ENCODE measurements around the gene AHSG.

AHSG gene

GRCh38 chr3:186593862-186594261 is 19.0 kb upstream of the AHSG start:
- no peak for FAIRE-seq

DNA sequence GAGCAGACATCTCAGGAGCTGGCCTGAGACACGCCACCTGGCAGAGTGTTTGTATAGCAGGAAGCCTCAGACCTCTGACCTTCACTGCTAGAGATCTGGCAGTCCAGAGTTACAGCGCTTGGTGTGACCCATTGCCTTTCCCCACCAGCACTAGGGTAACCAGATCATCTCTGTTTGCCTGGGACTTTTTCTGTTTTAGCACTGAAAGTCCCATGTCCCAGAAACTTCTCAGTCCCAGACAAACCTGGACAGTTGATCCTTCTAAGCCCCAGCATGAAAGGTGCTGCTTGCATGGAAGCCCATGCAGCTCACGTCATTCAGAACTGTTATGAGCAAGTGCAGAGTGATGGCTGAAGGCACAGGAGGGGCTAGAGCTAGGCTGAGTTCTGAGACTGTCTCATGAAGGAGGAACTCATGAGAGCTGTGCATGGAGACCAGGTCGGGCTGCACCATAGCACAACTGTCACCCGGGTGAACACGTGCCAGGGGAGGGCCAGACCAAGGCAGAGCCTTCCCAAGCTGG is 18.2 kb upstream of the AHSG start:
- FAIRE-seq: no peak

- no peak for FAIRE-seq
These were observed 16.1 kb upstream of the AHSG start for GRCh38 chr3:186596568-186597287.

- FAIRE-seq: no peak
These were observed 14.6 kb upstream of the AHSG start for GRCh38 chr3:186598108-186598784.

DNA sequence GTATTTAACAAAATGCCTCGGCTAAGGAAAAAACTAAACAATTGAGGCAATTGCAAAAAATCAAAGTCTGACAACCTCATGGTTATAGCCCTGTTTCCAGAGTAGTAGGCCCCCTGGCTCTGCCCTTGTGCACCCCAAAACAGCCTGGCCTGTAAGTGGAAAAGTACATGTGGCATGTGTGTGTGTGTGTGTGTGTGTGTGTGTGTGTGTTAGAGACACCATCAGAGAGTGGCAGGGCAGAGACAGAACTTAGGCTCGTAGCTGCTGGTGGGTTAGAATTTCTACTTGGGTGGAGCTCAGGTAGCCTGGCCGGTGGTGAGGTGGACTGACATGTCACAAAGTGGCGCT is 14.1 kb upstream of the AHSG start:
- no peak for FAIRE-seq

DNA sequence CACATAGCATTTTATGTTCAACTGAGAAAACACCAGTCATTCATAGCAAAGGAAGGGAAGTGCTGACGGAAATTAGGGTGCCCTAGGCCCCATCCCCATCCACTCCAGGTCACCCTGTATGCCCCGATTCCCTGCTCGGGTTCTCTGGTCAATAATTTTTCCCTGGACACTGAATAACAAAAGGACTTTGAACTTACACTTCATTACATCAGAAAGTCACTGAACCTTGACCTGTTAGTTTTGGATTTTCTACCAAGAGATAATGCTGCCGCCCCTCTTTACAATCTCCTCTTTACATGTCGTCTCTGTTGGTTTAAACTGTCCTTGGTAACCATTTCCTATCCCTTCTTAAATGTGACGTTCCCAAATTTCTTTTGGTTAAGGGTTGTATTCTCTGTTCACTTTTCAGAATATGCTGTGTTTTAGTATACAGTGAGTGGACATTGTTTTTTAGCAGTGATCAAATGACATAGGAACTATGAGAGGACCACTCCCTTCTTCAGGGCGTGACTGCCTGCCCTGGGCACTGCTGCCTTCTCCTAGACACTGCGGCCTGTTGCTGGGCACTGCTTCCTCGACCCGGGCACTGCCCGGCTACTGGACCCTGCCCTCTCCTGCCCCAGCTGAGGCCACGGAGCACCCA is 13.6 kb upstream of the AHSG start:
- no peak for FAIRE-seq

- no peak for FAIRE-seq
These were observed 13.1 kb upstream of the AHSG start for GRCh38 chr3:186599785-186600166.

GRCh38 chr3:186600896-186601295 is 12.0 kb upstream of the AHSG start:
- FAIRE-seq: no peak

DNA sequence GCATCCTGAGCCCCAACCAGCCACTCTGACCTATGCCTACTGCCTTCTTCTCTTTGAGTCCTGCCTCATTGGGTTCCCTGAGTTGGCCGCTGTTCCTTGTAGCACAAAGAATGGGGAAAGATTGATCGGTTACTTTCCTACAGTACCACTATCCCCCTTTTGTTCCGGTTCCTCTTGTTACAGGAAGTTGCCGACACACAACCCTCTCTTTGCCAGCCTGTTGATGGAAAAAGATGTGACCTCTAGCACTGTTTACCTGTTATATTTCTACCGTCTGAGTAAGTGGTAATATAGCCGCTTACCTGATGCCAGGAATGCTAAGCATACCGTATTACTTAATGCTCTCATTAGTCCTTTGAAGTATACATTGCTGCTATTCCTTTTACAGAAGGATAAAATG is 9.7 kb upstream of the AHSG start:
- FAIRE-seq: no peak

GRCh38 chr3:186605078-186605477 is 7.8 kb upstream of the AHSG start:
- FAIRE-seq: no peak

DNA sequence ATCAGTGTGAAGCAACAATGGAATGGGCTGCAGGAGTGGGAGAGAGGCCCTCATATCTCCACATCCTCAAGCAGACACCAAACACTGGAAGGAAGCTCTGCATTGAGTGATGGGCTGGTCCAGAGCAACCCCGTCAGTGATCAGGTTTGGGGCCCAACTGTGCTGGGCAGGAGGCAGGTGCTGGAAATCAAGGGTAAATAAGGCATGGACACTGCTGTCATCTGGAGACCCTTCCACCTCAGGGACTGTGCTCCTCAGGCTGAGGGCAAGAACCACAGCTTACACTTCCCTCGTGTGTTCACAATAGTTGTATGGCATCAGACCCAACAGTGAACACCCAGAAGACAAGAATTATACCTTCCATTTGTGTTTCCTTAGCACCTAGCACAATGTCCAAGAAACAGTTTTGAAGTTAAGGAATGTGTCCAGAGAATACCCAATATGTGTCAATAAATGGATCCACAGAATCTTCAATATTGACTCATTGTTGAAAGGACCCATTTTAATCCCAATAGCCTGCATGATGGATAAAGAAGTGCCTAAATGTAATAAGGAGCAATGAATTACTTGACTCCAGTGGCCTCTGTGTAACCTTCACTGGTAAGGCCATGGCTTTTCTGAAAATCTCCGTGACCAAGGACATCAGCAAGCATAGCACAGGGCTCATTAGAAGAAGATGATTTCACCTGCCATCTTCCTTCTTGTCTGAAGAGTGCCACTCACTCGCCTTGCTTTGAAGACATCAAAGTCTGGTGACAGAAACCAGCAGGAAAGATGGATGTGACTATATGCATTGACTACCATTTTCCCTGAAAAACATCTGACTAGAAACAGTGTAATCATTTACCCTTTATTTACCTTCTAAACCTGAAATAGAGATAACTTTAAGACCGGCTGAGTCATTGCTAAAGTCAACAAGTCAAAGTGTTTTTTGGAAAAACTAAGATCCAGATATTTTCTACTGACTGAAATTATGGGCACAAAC is 7.0 kb upstream of the AHSG start:
- no peak for FAIRE-seq

DNA sequence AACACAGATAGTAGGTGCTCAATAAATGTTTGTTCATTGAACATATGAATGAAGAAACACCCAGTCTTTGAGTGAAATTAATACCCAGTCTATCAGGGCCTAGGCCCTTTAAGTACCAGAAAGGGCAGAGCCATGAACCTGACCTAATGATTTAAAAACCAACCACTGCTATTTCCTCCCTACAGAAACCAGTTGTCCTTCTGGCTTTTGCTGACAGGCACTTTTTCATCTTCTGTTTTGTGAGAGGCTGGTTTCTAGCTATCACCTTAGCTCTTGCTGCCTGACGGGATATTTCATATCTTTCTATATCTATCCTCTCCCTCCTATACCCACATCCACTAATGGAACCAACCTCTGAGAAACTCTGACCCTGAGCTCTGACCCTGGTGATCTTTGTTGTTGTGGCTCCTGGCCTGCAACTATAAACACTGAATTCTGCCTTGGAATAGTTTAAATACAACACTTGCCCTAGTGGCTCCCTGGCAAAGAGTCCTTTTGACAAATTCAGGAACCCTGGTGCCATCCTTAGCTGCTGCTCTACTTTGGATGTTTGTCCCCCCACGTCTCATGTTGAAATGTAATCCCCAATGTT is 4.1 kb upstream of the AHSG start:
- FAIRE-seq: no peak

- FAIRE-seq: no peak
These were observed 3.5 kb upstream of the AHSG start for GRCh38 chr3:186609247-186609868.

DNA sequence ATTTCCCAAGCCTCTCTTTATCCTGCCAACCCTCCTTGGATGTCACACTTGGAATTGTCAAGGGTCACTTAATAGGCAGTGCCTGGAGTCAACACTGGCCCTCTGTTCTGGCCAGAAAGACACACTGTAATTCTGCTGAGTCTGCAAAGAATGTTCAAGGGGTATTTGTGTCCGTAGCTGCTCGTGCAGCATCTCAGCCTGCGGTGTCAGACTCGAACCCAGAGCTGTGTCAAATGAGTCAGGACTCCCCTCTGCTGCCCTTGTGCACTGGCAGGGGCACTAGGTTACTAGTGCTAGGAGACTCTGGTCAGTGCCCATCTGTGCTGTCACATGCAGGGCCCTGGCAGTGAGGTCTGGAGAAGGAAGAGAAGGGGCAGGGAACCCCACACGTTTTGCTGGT is 795 bp upstream of the AHSG start:
- no peak for FAIRE-seq

- no peak for FAIRE-seq
These were observed 891 bp downstream of the AHSG start for GRCh38 chr3:186613637-186614265.

DNA sequence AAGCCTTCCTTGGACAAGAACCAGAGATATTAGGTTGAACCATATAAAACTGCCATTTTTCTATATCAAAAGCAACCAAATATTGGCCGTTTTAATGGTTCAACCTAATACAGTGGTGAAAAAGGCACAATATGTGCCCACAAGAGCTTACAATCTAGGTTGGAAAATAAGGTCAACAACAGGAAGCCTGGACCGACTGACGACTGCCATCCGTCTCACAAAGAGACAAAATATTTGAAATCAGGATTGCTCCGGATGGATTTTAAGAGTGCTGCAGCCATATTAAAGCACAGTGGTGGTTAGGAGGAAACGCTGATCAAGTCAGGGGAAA is 1.4 kb downstream of the AHSG start:
- no peak for FAIRE-seq

GRCh38 chr3:186614597-186615483 is 2.0 kb downstream of the AHSG start:
- no peak for FAIRE-seq

DNA sequence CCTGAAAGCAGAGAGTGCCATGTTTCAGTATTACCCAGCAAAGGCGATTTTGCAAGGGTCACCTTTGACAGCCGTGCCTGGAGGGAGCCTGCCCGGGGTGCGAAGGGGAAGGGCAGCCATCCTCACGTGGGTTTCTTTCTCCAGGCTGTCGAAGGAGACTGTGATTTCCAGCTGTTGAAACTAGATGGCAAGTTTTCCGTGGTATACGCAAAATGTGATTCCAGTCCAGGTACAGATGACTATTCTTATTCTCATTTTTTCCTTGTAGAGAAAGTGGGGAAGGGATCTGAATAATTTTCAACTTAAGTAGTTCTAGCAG is 3.4 kb downstream of the AHSG start:
- FAIRE-seq: no peak

GRCh38 chr3:186617036-186617946 is 4.4 kb downstream of the AHSG start:
- FAIRE-seq: no peak

Measured in endometrium (tissue), 2 donors.